Cardiac fibroblast (primary cell): ENCODE data around the gene IL11.

Experiments used
- DNase-seq, 2 donors: peaks; one replicate each; pipeline versions ENCODE4 v3.0.0 to v3.0.0-alpha.2; 2010; ENCODE audit warnings: low read depth in 2 of 2
- H3K4me3 ChIP-seq, 2 donors: replicated peaks in 1 of 2; 1 replicate in 1 of 2; 2 replicates in 1 of 2; pipeline ENCODE4 v1.5.1; 2011; ENCODE audit warnings: low read depth in 2 of 2, low read length in 2 of 2, mild to moderate bottlenecking in 2 of 2, moderate library complexity in 1 of 2
- TF ChIP-seq, protein P1 (sequence below): IDR thresholded peaks from one replicate; pipeline ENCODE4 v1.5.1; 2011; ENCODE audit warnings: low read depth, mild to moderate bottlenecking, low read length, inconsistent platforms

IL11 gene

GRCh38 chr19:55320844-55321419 lies 49.3 kb downstream of the IL11 start:
- H3K4me3 ChIP-seq: no peak overlapping the region
- no peak for DNase-seq

DNA sequence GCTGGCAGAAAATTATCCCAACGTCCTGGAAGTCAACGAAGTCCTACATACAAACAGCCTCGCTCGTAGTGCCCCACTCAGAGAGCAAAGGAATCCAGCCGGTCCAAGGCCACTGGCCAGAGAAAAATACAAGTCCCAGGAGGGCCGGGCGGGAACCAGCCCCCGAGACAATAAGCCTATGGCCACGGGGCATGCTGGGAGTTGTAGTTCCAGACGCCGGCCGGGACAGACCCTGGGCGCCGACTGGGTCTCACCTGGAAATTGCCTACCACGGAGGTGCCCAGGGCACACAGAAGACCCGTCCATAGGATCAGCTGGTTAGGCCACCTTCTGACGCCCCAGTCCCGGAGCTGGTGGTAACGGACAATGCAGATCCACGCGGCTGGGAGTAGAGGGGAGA lies 50.5 kb downstream of the IL11 start:
- peak; percentile 32 to 61 for DNase-seq
- H3K4me3 ChIP-seq: no peak overlapping the region
- TF ChIP-seq, protein P1, sequence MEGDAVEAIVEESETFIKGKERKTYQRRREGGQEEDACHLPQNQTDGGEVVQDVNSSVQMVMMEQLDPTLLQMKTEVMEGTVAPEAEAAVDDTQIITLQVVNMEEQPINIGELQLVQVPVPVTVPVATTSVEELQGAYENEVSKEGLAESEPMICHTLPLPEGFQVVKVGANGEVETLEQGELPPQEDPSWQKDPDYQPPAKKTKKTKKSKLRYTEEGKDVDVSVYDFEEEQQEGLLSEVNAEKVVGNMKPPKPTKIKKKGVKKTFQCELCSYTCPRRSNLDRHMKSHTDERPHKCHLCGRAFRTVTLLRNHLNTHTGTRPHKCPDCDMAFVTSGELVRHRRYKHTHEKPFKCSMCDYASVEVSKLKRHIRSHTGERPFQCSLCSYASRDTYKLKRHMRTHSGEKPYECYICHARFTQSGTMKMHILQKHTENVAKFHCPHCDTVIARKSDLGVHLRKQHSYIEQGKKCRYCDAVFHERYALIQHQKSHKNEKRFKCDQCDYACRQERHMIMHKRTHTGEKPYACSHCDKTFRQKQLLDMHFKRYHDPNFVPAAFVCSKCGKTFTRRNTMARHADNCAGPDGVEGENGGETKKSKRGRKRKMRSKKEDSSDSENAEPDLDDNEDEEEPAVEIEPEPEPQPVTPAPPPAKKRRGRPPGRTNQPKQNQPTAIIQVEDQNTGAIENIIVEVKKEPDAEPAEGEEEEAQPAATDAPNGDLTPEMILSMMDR: no peak

More at GRCh38 chr19:55320844-55321419, 49.3 kb downstream of the IL11 start:
- TF ChIP-seq, protein P1: no peak

- TF ChIP-seq, protein P1: no peak
- no peak overlapping the region for H3K4me3 ChIP-seq
- DNase-seq: no peak
Measured at GRCh38 chr19:55316646-55317045, 53.6 kb downstream of the IL11 start.

DNA sequence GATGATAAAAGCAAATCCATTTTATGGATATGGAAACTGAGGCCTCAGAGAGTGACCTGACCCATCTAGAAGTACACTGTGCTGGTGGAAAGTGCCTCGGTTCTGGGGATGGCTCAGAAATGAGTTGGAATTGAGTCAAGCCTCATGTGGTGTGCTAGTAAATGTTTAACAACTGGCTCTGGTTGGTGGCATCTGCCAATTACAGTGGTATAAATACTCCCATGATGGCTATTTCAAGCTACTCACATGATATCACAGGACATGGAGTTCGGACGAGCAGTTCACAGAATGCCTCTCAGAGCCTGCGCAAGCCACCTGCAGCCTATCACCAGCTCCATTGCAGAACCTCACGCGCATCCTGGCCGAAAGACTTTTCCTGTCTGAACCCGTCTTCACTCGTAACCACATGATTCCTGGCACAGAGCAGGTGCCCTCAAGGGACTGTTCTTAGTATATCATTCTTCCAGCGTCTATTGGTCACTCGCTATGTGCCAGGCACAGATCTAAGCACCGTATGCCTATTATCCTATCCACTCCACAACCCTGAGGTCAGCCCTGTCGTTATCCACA lies 54.2 kb downstream of the IL11 start:
- TF ChIP-seq, protein P1: no peak
- H3K4me3 ChIP-seq: no peak overlapping the region
- DNase-seq: no peak

GRCh38 chr19:55314396-55314795 lies 55.9 kb downstream of the IL11 start:
- TF ChIP-seq, protein P1: no peak
- DNase-seq: no peak
- H3K4me3 ChIP-seq: no peak overlapping the region
